Nephron progenitor cell (in vitro differentiated cells): ENCODE data around the gene IDNK.

Experiments used
- DNase-seq: peaks from one replicate; pipeline ENCODE4 v3.0.0; 2021
- H3K27ac Mint-ChIP-seq: 2 replicates; pipeline ENCODE4 v1.8.0; 2021; ENCODE audit warnings: mild to moderate bottlenecking, moderate library complexity, mixed read lengths
- H3K27me3 Mint-ChIP-seq: 2 replicates; pipeline ENCODE4 v1.8.0; 2021; ENCODE audit warnings: mild to moderate bottlenecking, low read depth, mixed read lengths; ENCODE audit not compliant: poor library complexity
- H3K36me3 Mint-ChIP-seq: 2 replicates; pipeline ENCODE4 v1.8.0; 2021; ENCODE audit warnings: low read depth, mixed read lengths
- H3K4me1 Mint-ChIP-seq: 2 replicates; pipeline ENCODE4 v1.8.0; 2021; ENCODE audit warnings: mixed read lengths
- H3K4me3 Mint-ChIP-seq: 2 replicates; pipeline ENCODE4 v1.8.0; 2021; ENCODE audit warnings: mild to moderate bottlenecking, moderate library complexity, mixed read lengths
- H3K9me3 Mint-ChIP-seq: 2 replicates; pipeline ENCODE4 v1.8.0; 2021; ENCODE audit warnings: mild to moderate bottlenecking, moderate library complexity, mixed read lengths
- CTCF ChIP-seq: fragments of 200-600 bp; sonication (generic); IDR thresholded peaks from 2 replicates; pipeline ENCODE4 v1.5.0; 2021; ENCODE audit warnings: antibody characterized with exemption

Gene IDNK

GRCh38 chr9:83681490-83681889, 58.5 kb downstream of the IDNK start:
- Mint-ChIP-seq H3K27me3 (no peaks in the 10 kb centered on the region), H3K9me3 (no peaks in the 10 kb centered on the region), H3K27ac (no peak overlapping the region), H3K4me1 (peaks cover 4% of the 10 kb centered on the region), H3K4me3 (no peak overlapping the region), H3K36me3 (peaks cover 70% of the 10 kb centered on the region)
- TF ChIP-seq CTCF, result no peak
- DNase-seq, result no peak

- Mint-ChIP-seq H3K4me3 (no peak overlapping the region), H3K9me3 (no peaks in the 10 kb centered on the region), H3K27ac (no peak overlapping the region), H3K36me3 (peaks cover 22% of the 10 kb centered on the region), H3K27me3 (no peaks in the 10 kb centered on the region), H3K4me1 (peaks cover 4% of the 10 kb centered on the region)
- DNase-seq, result no peak
- TF ChIP-seq CTCF, result no peak
Measured at GRCh38 chr9:83688921-83689320, 66.0 kb downstream of the IDNK start.

- Mint-ChIP-seq H3K9me3 (no peaks in the 10 kb centered on the region), H3K4me3 (no peak overlapping the region), H3K4me1 (no peaks in the 10 kb centered on the region), H3K36me3 (peaks cover 15% of the 10 kb centered on the region), H3K27me3 (no peaks in the 10 kb centered on the region), H3K27ac (no peak overlapping the region)
- DNase-seq, result no peak
- no peak for TF ChIP-seq CTCF
Measured at GRCh38 chr9:83691492-83691891, 68.5 kb downstream of the IDNK start.
